GM12801 (cell line): Measurements from ENCODE around the gene STK32B.

Source experiments
- CTCF ChIP-seq: IDR thresholded peaks from one replicate; pipeline ENCODE4 v1.5.1; 2011; ENCODE audit warnings: control low read depth; ENCODE audit not compliant: insufficient read length; ENCODE audit errors: extremely low read depth

STK32B gene

GRCh38 chr4:5463361-5463760 is 412.1 kb downstream of the STK32B start:
- no peak for TF ChIP-seq CTCF

GRCh38 chr4:5463936-5464650 is 412.8 kb downstream of the STK32B start:
- TF ChIP-seq CTCF, result no peak

- no peak for TF ChIP-seq CTCF
Measured at GRCh38 chr4:5465529-5465928, 414.2 kb downstream of the STK32B start.

- no peak for TF ChIP-seq CTCF
Measured at GRCh38 chr4:5465956-5466355, 414.7 kb downstream of the STK32B start.

GRCh38 chr4:5467111-5467510 is 415.8 kb downstream of the STK32B start:
- TF ChIP-seq CTCF, result no peak

- no peak for TF ChIP-seq CTCF
Measured at GRCh38 chr4:5469151-5469775, 418.0 kb downstream of the STK32B start.

GRCh38 chr4:5469861-5470260 is 418.6 kb downstream of the STK32B start:
- TF ChIP-seq CTCF, result no peak
